Right hindlimb (tissue), 1 donor: ENCODE data around the gene TNK1.
A peak's percentile ranks its signal among the peaks of the same experiment; 100 is the strongest.
"Not testable (repeated sequence)": the region's sequence is repeated elsewhere in the genome, so short reads cannot be mapped to it uniquely, and the experiment has no call there.

Experiments
- DNase-seq: peaks from one replicate; pipeline ENCODE4 v3.0.0-alpha.2; 2018

TNK1 gene

DNA sequence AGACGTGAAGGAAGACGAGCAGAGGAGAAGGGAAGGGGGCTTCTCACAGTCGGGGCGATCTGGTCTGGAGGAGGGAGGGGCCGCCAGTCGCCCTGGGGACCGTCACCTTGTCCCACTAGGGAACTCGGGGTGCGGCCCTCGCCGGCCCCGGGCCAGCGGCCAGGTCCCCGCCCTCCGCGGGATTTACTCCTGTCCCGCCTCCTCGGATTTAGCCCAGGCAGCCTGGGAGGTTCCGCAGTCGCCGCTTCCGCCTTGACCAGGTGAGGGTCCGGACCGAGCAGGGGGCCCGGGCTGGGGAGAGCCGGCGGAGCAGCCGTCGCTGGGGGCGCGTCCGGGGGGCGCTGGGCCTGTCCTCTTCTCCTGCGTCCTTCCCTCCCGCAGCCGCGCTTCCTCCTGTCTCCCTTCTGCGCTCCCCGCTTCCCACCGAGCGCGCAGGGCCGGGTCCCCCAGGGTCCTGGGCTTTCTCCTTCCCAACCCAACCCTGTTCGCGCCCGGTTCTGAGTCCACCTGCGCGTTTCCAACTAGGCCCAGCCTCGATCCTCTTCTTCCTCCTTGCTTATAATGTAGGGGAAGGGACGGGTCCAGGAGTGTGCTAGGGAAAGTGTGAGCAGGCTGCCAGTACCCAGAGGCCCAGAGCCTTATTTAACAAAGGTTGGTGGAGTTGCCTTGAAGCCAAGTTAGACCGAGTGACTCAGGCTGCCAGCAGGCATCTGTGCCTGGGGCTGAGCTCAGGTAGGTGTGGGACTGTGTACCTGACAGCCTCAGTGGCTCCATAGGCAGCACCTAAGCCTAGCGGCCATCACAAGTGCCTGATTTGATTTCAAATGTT lies at the start of gene TNK1:
TNK1 (plus strand) TSS at position 235 of the 829 bp plus-strand sequence. CDS start 1,838 bp downstream, outside the sequence.
- DNase-seq = peak; percentile 30

DNA sequence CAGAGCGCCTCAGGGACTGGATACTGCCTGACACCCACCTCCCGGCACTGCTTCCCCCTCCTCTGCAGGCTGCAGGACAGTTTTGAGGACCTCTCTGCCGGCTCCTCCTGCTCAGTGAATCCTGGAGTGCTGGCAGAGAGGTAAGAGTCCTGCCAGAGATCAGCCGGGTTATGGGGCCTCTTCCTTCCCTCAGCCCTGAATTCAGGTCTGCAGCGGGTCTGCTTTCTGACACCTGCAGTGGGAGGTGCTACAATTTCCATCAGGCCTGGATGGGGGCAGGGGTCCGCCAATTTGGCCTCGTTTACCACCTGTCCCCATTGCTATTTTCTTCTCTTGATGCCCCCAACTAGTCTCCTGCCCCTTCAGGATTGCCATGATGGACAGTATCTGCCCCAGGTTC lies 48.8 kb upstream of the TNK1 start:
- DNase-seq = no peak

GRCh38 chr17:7332600-7333069 lies 48.3 kb upstream of the TNK1 start:
- DNase-seq = not testable (repeated sequence)

GRCh38 chr17:7334938-7335538 lies 45.9 kb upstream of the TNK1 start:
- DNase-seq = no peak

DNA sequence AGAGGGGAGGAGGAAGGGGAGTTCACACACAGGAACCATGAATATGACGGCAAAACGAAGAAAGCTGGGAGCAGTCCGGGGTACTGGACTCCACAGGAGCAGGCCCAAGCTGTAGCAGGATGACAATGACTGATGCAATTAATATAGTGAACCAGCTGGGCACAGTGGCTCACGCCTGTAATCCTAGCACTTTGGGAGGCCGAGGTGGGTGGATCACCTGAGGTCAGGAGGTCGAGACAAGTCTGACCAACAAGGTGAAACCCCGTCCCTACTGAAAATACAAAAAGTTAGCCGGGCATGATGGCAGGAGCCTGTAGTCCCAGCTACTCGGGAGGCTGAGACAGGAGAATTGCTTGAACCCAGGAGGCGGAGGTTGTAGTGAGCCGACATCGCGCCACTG lies 45.1 kb upstream of the TNK1 start:
- not testable (repeated sequence) for DNase-seq

GRCh38 chr17:7336240-7337175 lies 44.4 kb upstream of the TNK1 start, which contains the start of gene ACAP1:
Gene ACAP1 (plus strand): TSS chr17:7336529. CDS start chr17:7336735, 206 bp downstream.
- DNase-seq = peak; percentile 19

DNA sequence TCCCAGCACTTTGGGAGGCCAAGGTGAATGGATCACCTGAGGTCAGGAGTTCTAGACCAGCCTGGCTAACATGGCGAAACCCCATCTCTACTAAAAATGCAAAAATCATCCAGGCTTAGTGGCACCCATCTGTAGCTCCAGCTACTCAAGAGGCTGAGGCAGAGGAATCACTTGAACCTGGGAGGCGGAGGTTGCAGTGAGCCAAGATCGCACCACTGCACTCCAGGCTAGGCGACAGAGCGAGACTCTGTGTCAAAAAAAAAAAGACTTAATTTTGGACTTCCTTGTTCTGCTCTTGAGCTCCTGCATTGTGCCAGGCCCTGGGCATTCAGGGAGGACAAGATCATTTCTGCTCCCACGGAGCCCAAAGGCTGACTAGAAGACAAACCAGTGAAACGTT lies 43.3 kb upstream of the TNK1 start:
- not testable (repeated sequence) for DNase-seq

DNA sequence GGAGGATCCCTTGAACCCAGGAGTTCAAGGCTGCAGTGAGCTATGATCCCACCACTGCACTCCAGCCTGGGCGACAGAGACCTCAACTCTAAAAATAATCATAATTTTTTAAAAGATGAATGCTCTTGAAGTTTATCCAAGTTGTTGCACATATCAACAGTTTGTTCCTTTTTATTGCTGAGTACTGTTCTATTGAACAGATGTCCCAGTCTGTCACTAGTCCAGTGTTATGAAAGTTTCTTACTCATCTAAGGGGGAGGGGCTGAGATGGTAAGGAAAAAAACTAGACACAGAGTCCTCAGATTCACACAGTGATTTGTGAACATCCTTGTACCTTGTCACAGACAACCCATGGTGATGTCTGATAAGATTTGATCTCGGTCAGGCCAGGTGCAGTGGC lies 40.7 kb upstream of the TNK1 start:
- DNase-seq = no peak

- no peak for DNase-seq
Measured at GRCh38 chr17:7341842-7342241, 39.0 kb upstream of the TNK1 start.

- no peak for DNase-seq
Measured at GRCh38 chr17:7343250-7343649, 37.6 kb upstream of the TNK1 start.

DNA sequence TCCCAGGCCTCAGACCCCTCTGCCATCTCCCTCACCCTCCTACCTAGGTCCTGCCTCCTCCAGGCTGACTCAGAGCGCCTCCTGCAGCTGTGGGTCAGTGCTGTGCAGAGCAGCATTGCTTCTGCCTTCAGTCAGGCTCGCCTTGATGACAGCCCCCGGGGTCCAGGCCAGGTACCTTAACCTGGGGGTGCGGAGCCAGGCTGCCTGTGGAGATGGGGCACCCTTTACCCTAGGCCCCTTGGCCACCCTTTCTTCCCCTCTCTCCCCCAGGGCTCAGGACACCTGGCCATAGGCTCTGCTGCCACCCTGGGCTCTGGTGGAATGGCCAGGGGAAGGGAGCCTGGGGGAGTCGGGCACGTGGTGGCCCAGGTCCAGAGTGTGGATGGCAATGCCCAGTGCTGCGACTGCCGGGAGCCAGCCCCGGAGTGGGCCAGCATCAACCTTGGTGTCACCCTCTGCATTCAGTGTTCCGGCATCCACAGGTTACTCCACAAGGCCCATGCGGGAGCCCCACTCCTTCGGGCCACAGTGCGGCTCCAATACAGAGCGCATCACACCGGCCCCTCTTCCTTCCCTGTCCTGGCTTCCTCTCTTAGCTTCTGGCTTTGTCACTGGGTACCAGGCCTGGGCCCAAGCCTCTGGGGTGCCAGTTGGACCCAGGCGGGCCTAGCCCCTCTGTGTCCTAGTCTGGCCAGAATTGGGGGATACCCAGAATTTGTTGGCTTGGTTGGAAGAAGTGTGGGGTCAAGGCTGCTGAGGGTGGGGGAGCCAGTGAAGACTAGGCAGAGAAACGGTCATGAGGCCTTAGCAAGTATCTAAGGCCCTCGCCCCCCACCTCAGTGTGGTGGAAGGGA lies 33.9 kb upstream of the TNK1 start:
- DNase-seq = peak; percentile 31

GRCh38 chr17:7347630-7348477 lies 33.0 kb upstream of the TNK1 start:
- peak; percentile 34 for DNase-seq

DNA sequence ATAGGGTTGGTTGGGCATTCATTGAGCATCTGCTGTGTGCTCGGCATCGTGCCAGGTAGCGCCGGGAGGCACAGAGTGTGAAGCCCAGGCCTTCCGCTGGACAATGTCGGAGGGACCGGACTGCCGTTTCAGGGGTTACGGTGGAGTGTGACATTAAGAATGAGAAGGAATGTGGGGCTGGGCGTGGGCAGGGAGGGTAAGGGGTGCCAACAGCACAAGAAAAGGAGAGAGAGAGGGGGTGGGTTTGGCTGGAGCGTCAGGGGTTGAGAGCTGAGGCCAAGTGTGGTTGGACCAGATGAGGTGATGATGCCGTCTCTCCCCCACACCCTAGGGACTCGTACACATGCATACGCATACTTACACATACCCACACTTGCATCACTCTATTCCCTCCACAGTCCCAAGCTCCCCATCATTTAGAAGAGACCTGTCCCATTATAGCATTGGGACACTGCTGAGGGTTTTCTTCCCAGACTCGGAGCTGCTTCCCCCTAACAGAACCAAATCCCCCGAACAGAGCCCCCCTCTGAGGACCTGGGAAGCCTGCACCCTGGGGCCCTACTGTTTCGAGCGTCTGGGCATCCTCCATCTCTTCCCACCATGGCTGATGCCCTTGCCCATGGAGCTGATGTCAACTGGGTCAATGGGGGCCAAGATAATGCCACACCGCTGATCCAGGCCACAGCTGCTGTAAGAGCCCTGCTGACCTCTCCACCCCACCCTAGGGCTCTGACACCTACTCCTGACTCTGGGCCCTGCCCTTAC lies 32.2 kb upstream of the TNK1 start:
- no peak for DNase-seq

DNA sequence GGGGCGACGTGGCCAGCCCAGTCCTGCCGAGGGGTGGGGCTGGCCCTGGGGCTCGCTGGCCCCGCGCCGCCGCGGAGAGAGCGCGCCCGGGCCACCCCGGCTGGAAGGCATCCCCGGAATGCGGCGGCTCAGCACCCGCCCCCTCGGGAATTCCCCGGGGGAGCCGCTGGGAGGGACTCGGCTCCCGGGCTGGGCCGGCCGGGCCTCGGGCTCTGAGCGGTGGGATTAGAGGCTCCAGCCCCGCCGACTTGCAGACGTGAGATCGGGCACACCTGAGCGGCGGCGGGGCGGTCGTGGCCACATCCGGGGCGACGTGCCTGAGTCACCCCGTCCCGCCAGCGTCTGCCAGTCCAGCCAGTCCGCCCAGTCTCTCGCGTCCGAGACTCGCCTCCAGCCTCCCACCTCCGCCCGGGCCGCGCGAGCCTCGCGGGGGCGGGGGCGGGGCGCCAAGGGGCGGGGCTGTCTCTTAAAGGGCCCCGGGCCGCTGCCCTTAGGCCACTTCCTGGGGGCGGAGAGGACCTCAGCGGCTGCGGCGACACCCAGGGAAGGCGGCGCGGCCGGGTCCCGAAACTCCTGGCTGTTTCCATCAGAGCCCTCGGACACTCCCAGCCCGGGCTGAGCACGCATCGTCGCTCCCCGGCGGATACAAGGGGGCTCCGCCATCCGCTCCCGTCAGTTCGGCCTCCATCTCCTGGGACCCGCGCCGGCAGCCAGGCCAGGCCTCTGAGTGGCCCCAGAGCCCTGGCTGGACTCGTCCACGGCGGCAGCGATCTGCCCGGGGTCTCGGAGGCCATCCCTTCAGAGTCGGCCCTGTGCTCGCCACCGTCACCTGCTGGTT lies 29.0 kb upstream of the TNK1 start, which contains the start of gene KCTD11:
KCTD11 (plus strand) TSS at position 498 of the 838 bp plus-strand sequence.
- peak; percentile 91 for DNase-seq

DNA sequence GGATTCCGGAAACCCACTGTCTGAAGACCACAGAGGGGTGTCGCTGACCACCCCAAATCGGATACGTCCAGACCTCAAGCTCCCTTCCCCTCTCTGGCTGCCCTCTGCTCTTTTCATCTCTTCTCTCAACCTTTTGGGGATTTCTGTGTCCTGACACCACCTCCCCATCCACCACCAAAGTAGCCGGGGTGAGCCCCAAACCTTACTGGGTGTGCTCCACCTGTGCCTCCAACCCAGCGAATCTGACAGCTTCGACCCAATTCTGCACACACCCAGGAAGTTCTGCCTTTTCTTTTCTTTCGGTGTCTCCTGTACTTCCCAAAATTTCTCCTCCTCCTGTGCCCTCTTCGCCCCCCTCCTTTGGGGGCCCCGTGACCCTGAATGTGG lies 28.4 kb upstream of the TNK1 start:
- DNase-seq = no peak

DNA sequence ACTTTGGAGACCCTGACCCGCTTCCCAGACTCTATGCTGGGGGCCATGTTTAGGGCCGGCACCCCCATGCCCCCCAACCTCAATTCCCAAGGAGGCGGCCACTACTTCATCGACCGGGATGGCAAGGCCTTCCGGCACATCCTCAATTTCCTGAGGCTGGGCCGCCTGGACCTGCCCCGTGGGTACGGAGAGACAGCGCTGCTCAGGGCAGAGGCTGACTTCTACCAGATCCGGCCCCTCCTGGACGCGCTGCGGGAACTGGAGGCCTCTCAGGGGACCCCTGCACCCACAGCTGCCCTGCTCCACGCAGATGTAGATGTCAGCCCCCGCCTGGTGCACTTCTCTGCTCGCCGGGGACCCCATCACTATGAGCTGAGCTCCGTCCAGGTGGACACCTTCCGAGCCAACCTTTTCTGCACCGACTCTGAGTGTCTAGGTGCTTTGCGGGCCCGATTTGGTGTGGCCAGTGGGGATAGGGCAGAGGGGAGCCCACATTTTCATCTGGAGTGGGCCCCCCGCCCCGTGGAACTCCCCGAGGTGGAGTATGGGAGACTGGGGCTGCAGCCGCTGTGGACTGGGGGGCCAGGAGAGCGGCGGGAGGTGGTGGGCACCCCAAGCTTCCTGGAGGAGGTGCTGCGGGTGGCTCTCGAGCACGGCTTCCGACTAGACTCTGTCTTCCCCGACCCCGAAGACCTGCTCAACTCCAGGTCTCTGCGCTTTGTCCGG lies 27.8 kb upstream of the TNK1 start:
- DNase-seq = no peak

DNA sequence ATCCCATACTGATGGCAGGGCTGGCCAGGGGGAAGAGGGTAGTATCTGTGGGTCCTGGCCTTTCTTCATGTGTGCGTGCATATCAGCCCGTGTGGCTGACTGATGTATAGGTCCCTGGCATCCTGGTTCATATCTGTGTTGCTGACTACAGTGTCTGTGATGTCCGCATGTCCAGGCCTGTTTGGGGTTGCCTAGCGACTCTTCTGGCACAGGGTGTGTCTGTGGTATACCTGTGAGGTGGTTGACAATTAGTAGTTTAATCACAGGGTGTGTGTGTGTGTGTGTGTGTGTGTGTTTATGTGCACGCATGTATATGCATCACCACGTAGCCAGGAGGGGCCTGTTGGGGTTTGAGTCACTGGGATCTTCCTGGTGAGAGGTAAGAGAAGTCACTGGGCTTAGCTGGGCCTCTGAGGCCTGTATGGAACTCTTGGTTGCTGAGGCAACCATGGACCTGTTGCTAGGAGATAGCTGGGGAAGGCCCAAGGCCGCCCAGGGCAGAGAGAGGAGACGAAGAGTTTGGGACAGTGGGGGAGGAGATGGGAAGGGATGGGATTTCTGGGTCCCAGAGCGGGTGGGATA lies 26.5 kb upstream of the TNK1 start:
- no peak for DNase-seq

- peak; percentile 62 for DNase-seq
Measured at GRCh38 chr17:7355053-7355452, 25.8 kb upstream of the TNK1 start, which contains the start of gene TMEM95. Gene TMEM95 (plus strand): TSS chr17:7355156. CDS start chr17:7355205, 49 bp downstream.
